Left cardiac atrium (tissue), 4 donors: Measurements from ENCODE around the gene LMNTD2. TPM values are rescaled to one million over a fixed set of nuclear protein-coding genes. Genes with fewer than 3 reads are reported as not detected.

Source experiments
- ATAC-seq, 2 donors: fragments of 200-7000 bp; cut with Tn5 transposase; one replicate each; pipeline ENCODE4 v1.9.1; 2020; ENCODE audit warnings: mild to moderate bottlenecking in 2 of 2, moderate library complexity in 2 of 2
- DNase-seq: peaks from one replicate; pipeline ENCODE4 v3.0.0-alpha.2; 2020
- intact Hi-C, 2 donors: fragments of 100-400 bp; cut with DNase I; formaldehyde crosslinking; loops; one replicate each; pipeline versions ENCODE4 v1.14.1 to v1.15.1; 2022 to 2023
- microRNA-seq, 2 donors: library from miRNA; unstranded; fragments of <30 nt; microRNA quantifications; one replicate each; pipeline ENCODE4 v1.2.0, GENCODE V29; 2020
- total RNA-seq, 2 donors: library from RNA; stranded (reverse); fragmentation: NEBNext Ultra II Directional; extraction: Animal tissue kit (Norgen Biotek cat#: 25700); gene quantifications; one replicate each; pipeline ENCODE4 v1.2.1, GENCODE V29; 2021
- donor health status: DM: no; HTN: yes; CAD: no.
- donor health status: DM: no; HTN: yes; CAD: no; lungs with severe emphysema.
- donor health status: DM: yes; HTN: yes; CAD: no.
- donor health status: Dilated cardiomyopathy.

The LMNTD2 gene
- total RNA-seq, 2 donors from 2014 or later: 0.58 to 1.1 TPM

DNA sequence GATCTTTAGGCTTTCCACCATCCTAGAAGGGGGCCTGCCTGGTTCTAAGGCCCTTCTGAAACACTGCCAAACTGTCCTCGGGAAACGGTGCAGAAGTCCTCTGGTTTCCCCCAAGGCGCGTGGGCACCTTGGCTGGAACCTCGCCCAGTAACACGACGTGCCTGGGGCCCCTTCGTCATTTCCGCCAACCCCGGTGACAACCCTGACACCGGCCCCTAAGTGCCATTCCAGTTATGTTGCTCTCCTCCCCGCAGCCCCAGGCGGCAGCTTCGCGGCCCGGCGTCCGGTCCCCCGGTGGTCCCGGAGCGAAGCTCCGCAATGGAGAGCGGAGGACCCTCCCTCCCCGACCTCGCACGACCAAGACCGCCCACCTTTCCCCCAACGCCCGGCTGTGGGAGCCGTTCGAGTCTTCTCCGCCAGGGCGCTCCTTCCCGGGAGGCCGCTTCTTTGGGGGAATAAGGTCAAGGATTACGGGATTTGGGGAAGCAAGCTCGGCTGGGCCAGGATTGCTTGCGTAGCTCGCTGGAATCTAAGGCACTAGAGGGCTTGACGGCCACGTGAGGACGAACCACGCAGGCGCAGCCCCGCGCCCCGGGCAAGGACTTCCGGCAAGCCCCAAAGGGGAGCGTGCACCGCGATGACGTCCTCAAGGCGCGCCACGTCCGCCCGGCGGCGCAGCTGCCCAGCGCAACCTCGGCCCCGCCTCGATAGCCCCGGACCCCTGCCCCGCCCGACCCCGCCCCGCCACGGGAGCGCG is 54.1 kb downstream of the LMNTD2 start:
- DNase-seq (peak; percentile 99), ATAC-seq (peak; percentile 86 to 87)
- intact Hi-C loops: loop anchor here in 1 of 2 donors (1.0 kb wide), 1 partner anchor 58 kb away; no protein-coding TSS in a partner anchor

DNA sequence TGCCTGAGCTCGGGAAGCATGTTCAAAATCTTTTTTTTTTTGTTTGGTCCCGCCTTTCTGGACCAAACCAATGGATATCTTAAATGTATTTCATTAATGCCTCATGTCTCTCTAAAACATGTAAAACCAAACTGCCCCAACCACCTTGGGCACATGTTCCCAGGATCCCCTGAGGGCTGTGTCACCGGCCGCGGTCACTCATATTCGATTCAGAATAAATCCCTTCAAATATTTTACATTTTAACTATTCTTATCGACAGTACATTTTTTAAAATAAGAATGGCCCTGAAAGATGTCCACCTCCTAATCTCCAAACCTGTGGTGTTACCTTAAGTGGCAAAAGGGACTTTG is 55.6 kb downstream of the LMNTD2 start:
- intact Hi-C loops: no loop called here
- DNase-seq (no peak), ATAC-seq (no peak)

Small RNAs within 50 kb of the gene (microRNA-seq; reads per million reads assigned to microRNA genes)
- 142 to 522 reads per million in 2 donors for gene MIR210

Other genes starting within 250 kb of the LMNTD2 start
- 100 to 1,000 TPM; 151 to 215 TPM for gene IFITM1, start 246.7 kb downstream of the LMNTD2 start, total RNA-seq
- 100 to 1,000 TPM; 669 to 779 TPM for gene IFITM3, start 239.9 kb downstream of the LMNTD2 start, total RNA-seq
- 1 to 10 TPM; 2.1 to 2.4 TPM for gene B4GALNT4, start 191.2 kb downstream of the LMNTD2 start, total RNA-seq
- gene PKP3, start 166.5 kb downstream of the LMNTD2 start, total RNA-seq: under 1 TPM; 0.52 to 0.68 TPM
- 10 to 100 TPM; 35.4 to 36.7 TPM for gene SIGIRR, start 145.7 kb downstream of the LMNTD2 start, total RNA-seq
- 1 to 10 TPM in 1 of 2 donors, under 1 TPM in 1; 0.55 to 1.6 TPM for gene ANO9, start 118.7 kb downstream of the LMNTD2 start, total RNA-seq
- 10 to 100 TPM; 21.5 to 26.5 TPM for gene PTDSS2, start 110.5 kb downstream of the LMNTD2 start, total RNA-seq
- gene RNH1, start 53.5 kb downstream of the LMNTD2 start, total RNA-seq: 100 to 1,000 TPM; 153 to 159 TPM
- 10 to 100 TPM; 47.9 to 56.5 TPM for gene HRAS, start 25.2 kb downstream of the LMNTD2 start, total RNA-seq
- under 1 TPM; 0.47 to 0.68 TPM for gene LRRC56, start 23.2 kb downstream of the LMNTD2 start, total RNA-seq
- 1 to 10 TPM; 3.2 to 4.4 TPM for gene RASSF7, start 232 bp upstream of the LMNTD2 start, total RNA-seq
- 10 to 100 TPM; 17.3 to 21.5 TPM for gene PHRF1, start 15.7 kb upstream of the LMNTD2 start, total RNA-seq
- gene IRF7, start 55.2 kb upstream of the LMNTD2 start, total RNA-seq: 10 to 100 TPM; 12.1 to 24.3 TPM
- gene CDHR5, start 64.2 kb upstream of the LMNTD2 start, total RNA-seq: not detected
- not detected for gene SCT, start 66.4 kb upstream of the LMNTD2 start, total RNA-seq
- under 1 TPM; 0.15 to 0.29 TPM for gene DRD4, start 76.5 kb upstream of the LMNTD2 start, total RNA-seq
- 10 to 100 TPM; 19.2 to 21.1 TPM for gene DEAF1, start 134.5 kb upstream of the LMNTD2 start, total RNA-seq
- gene TMEM80, start 135.1 kb upstream of the LMNTD2 start, total RNA-seq: 10 to 100 TPM; 11.3 to 15.6 TPM
- gene EPS8L2, start 145.5 kb upstream of the LMNTD2 start, total RNA-seq: 1 to 10 TPM; 6.5 to 8.0 TPM
- gene TALDO1, start 186.7 kb upstream of the LMNTD2 start, total RNA-seq: 100 to 1,000 TPM; 107 to 121 TPM
- gene GATD1, start 216.7 kb upstream of the LMNTD2 start, total RNA-seq: 10 to 100 TPM; 29.8 to 43.5 TPM
- gene CEND1, start 229.4 kb upstream of the LMNTD2 start, total RNA-seq: under 1 TPM in 1 of 2 donors, not detected in 1; 0.58 TPM
- gene SLC25A22, start 237.5 kb upstream of the LMNTD2 start, total RNA-seq: 10 to 100 TPM in 1 of 2 donors, 1 to 10 TPM in 1; 6.5 to 11.6 TPM
- 1 to 10 TPM; 8.5 to 9.1 TPM for gene PIDD1, start 244.5 kb upstream of the LMNTD2 start, total RNA-seq
- gene RPLP2, start 249.2 kb upstream of the LMNTD2 start, total RNA-seq: 1,000 to 10,000 TPM; 1,371 to 1,375 TPM